Pancreas (tissue), 10 donors: ENCODE data around the gene HIBADH. TPM values are rescaled to one million over a fixed set of nuclear protein-coding genes. Genes with fewer than 3 reads are reported as not detected.

Experiments used
- ATAC-seq, 4 donors: fragments of 200-7000 bp; cut with Tn5 transposase; one replicate each; pipeline versions ENCODE4 v1.8.0 to v1.9.1; 2020; ENCODE audit warnings: mild to moderate bottlenecking in 4 of 4, moderate library complexity in 4 of 4
- DNase-seq, 6 donors: peaks; one replicate each; pipeline ENCODE4 v3.0.0-alpha.2; 2020
- FAIRE-seq: peaks from 2 replicates; lab custom pipeline; 2012; peaks lifted over from hg19 to GRCh38; lab: Jason Lieb, UNC
- H3K27ac ChIP-seq, 4 donors: fragments of 200-600 bp; sonication (generic); 1 replicate in 3 of 4; 2 replicates in 1 of 4; pipeline versions ENCODE4 v1.5.0 to v1.8.0; 2020
- H3K27me3 ChIP-seq, 4 donors: fragments of 200-600 bp; one replicate each; pipeline ENCODE4 v1.8.0; 2021
- H3K36me3 ChIP-seq, 3 donors: fragments of 200-600 bp; sonication (generic) in 1 of 3; one replicate each; pipeline versions ENCODE4 v1.5.0 to v1.8.0; 2020 to 2021
- H3K4me1 ChIP-seq, 3 donors: fragments of 200-600 bp; one replicate each; pipeline ENCODE4 v1.8.0; 2021
- H3K4me3 ChIP-seq, 4 donors: fragments of 200-600 bp; sonication (generic) in 2 of 4; one replicate each; pipeline versions ENCODE4 v1.5.0 to v1.8.0; 2020 to 2021
- H3K9me3 ChIP-seq, 4 donors: fragments of 200-600 bp; one replicate each; pipeline ENCODE4 v1.8.0; 2021
- WGBS, 2 donors: extraction: QIAGEN DNeasy Blood & Tissue Kit; methylation state at CpG; one replicate each; pipeline ENCODE4 v1.1.7; 2013; 5-methylcytosine and 5-hydroxymethylcytosine counted together
- intact Hi-C, 3 donors: fragments of 100-400 bp; cut with DNase I; formaldehyde crosslinking; loops; one replicate each; pipeline versions ENCODE4 v1.11.1 to v1.14.2; 2022
- polyA plus RNA-seq, 2 donors: library from polyadenylated mRNA; stranded (reverse); fragments of 200-250 nt; gene quantifications; one replicate each; pipeline ENCODE4 v1.2.3, GENCODE V29; 2013
- total RNA-seq, 6 donors: library from RNA; stranded (reverse); fragmentation: NEBNext Ultra II Directional in 4 of 6; extraction: Animal tissue kit (Norgen Biotek cat#: 25700) in 4 of 6; gene quantifications; one replicate each; pipeline versions ENCODE4 v1.2.1 to v1.2.4, GENCODE V29; 2021 to 2023
- TF ChIP-seq, protein P1 (sequence below), 4 donors: fragments of 200-600 bp; sonication (generic) in 3 of 4; IDR thresholded peaks; one replicate each; pipeline versions ENCODE4 v1.5.0 to v1.8.0; 2021; ENCODE audit warnings: antibody characterized with exemption in 4 of 4
- donor health status: healthy with polysubstance abuse.
- donor health status: DM: no; HTN: no; CAD: no; lungs with moderate emphysema.
- donor health status: DM: no; HTN: no; CAD: no.
- donor health status: control.
- donor health status: control.
- donor health status: Bipolar disorder and iron deficiency.
- donor health status: DM: yes; HTN: yes; CAD: no.
- donor health status: DM: no; HTN: no; CAD: no.
- donor health status: DM: no; HTN: no; CAD: no.
- donor health status: DM: yes; HTN: yes; CAD: no.

HIBADH gene
- total and polyA plus RNA-seq, 8 donors, result 10.2 to 23.3 (median 14.2) TPM

DNA sequence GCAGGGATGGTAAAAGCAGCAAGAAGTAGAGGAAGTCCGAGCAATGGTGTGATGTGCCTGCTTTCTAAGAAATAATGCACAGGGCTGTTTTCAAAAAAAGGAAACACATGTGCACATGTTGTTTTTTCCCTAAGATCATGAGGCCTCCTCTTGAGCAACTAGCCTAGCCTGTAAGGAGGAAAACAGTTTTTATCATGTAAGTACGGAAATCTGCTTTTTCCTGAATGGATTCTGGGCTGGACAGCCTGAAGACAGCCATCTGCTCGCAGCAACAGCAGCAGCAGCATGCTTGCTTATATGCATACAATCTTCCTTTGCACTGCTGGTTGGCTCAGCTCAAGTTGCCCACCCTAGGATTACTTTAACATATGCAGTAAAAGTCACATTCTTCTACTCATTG is 87.1 kb downstream of the HIBADH start:
- TF ChIP-seq, protein P1, sequence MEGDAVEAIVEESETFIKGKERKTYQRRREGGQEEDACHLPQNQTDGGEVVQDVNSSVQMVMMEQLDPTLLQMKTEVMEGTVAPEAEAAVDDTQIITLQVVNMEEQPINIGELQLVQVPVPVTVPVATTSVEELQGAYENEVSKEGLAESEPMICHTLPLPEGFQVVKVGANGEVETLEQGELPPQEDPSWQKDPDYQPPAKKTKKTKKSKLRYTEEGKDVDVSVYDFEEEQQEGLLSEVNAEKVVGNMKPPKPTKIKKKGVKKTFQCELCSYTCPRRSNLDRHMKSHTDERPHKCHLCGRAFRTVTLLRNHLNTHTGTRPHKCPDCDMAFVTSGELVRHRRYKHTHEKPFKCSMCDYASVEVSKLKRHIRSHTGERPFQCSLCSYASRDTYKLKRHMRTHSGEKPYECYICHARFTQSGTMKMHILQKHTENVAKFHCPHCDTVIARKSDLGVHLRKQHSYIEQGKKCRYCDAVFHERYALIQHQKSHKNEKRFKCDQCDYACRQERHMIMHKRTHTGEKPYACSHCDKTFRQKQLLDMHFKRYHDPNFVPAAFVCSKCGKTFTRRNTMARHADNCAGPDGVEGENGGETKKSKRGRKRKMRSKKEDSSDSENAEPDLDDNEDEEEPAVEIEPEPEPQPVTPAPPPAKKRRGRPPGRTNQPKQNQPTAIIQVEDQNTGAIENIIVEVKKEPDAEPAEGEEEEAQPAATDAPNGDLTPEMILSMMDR (IDR thresholded peaks at IDR 0.05), result no peak
- intact Hi-C loops, result loop anchor here in 1 of 3 donors (10.0 kb wide), 1 partner anchor 351 kb away; no protein-coding TSS in a partner anchor
- H3K36me3 ChIP-seq, result no peaks in the 10 kb centered on the region
- ATAC-seq (no peak), DNase-seq (no peak), FAIRE-seq (no peak)
- H3K9me3 ChIP-seq, result no peaks in the 10 kb centered on the region
- no peak overlapping the region for H3K4me3 ChIP-seq
- no peaks in the 10 kb centered on the region for H3K27me3 ChIP-seq
- H3K4me1 ChIP-seq, result no peaks in the 10 kb centered on the region
- H3K27ac ChIP-seq, result no peak overlapping the region
- WGBS, 2 donors, result 76 to 85% methylated on average over 3 of the region's 3 CpGs

DNA sequence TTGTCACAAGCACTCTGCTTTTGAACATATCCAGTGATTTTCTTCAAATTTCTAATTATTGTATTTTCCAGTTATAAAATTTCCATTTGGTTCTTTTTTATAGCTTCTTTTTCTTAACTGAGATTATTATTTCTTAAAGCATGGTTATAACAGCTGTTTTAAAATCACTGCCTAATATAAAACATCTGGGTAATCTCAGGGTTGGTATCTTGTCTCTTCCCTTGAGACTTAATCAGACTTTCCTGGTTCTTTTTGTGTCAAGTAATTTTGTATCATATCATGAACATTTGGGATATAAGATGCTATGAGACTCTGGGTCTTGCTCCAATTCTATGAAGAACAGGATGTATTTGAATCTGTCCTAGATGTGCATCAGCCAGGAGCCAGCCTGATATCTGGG is 93.6 kb downstream of the HIBADH start:
- no peaks in the 10 kb centered on the region for H3K4me1 ChIP-seq
- DNase-seq (no peak), FAIRE-seq (no peak), ATAC-seq (no peak)
- TF ChIP-seq, protein P1 (IDR thresholded peaks at IDR 0.05), result no peak
- no peaks in the 10 kb centered on the region for H3K27me3 ChIP-seq
- no peaks in the 10 kb centered on the region for H3K9me3 ChIP-seq
- H3K4me3 ChIP-seq, result no peak overlapping the region
- no peak overlapping the region for H3K27ac ChIP-seq
- H3K36me3 ChIP-seq, result no peaks in the 10 kb centered on the region
- intact Hi-C loops, result no loop called here

DNA sequence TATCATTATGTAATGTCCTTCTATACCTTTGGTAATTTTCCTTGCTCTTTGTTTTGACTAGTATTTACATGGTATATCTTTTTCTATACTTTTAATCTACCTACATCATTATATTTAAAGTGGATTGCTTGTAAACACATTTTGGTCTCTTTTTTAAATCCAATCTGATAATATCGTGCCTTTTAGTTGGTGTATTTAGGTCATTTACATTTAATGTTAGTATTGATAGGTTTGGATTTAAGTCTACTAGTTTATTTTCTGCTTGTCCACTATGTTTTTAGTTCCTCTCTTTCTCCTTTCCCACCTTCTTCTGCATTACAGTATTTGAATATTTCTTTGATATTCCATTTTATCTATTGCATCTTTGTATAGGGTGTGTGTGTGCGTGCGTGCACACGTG is 95.4 kb downstream of the HIBADH start:
- Histone ChIP-seq H3K4me3 (no peak overlapping the region), H3K9me3 (no peaks in the 10 kb centered on the region), H3K27ac (no peak overlapping the region), H3K36me3 (no peaks in the 10 kb centered on the region), H3K27me3 (no peaks in the 10 kb centered on the region), H3K4me1 (no peaks in the 10 kb centered on the region)
- ATAC-seq (no peak), DNase-seq (no peak), FAIRE-seq (no peak)
- TF ChIP-seq, protein P1 (IDR thresholded peaks at IDR 0.05), result no peak
- WGBS, 2 donors, result 98 to 99% methylated on average over 4 of the region's 4 CpGs
- intact Hi-C loops, result no loop called here

DNA sequence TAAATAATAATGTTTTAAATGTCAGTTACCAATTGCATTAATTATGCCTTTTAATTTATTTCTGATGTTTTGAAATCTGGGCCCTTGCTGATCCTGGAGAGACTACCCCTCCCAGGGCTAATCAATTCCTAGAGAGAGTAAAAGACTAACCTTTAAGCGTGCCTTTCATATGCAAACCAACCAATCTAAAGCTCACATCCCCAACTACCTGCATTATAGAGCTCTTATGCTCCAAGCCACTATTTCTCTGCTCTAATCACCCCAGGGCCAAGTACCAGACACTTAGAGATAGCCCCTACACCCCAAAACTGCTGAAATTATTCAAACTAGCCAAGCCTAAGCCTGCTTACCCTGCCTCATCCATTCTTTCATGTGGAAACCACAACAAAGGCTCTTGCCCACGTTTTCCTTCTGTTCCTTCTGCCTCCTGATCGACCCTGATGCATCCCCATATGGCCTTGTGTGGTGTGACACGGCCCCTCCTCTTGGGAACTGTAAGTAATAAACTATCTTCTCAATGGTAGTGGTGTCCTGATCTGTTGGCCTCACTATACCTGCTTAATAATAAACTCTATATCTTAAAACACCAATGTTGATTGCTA is 97.7 kb downstream of the HIBADH start:
- Histone ChIP-seq H3K27me3 (no peaks in the 10 kb centered on the region), H3K27ac (no peak overlapping the region), H3K9me3 (no peaks in the 10 kb centered on the region), H3K4me3 (no peak overlapping the region), H3K36me3 (no peaks in the 10 kb centered on the region), H3K4me1 (no peaks in the 10 kb centered on the region)
- no peak for ATAC-seq
- DNase-seq, result no peak
- intact Hi-C loops, result no loop called here
- 82 to 87% methylated on average over 4 of the region's 4 CpGs for WGBS, 2 donors
- TF ChIP-seq, protein P1 (IDR thresholded peaks at IDR 0.05), result no peak
- no peak for FAIRE-seq

DNA sequence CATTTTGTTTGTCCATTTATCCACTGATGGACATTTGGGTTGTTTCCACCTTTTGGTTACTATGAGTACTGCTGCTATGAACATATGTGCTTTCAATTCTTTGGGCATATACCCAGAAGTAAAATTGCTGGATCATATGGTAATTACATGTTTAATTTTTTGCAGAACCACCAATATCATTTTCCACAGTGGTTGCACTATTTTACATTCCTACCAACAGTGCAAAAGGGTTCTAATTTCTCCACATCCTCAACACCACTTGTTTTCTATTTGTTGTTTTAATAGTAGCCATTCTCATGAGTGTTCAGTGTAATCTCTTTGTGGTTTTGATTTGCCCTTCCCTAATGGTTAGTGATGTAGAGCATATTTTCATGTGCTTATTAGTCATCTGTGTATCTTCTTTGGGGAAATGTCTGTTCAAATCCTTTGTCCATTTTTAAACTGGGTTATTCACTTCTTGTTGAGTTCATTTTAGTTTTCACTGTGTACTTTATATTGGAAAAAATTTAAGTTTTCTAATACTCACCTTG is 101.9 kb downstream of the HIBADH start:
- H3K27ac ChIP-seq, result no peak overlapping the region
- ATAC-seq (no peak), FAIRE-seq (no peak), DNase-seq (no peak)
- H3K4me3 ChIP-seq, result no peak overlapping the region
- H3K9me3 ChIP-seq, result no peaks in the 10 kb centered on the region
- intact Hi-C loops, result no loop called here
- TF ChIP-seq, protein P1 (IDR thresholded peaks at IDR 0.05), result no peak
- no peaks in the 10 kb centered on the region for H3K4me1 ChIP-seq
- H3K27me3 ChIP-seq, result no peaks in the 10 kb centered on the region
- no peaks in the 10 kb centered on the region for H3K36me3 ChIP-seq
